Gastroesophageal sphincter (tissue), 3 donors: Measurements from ENCODE around the gene ZNF594.
"Not testable (repeated sequence)": the region's sequence is repeated elsewhere in the genome, so short reads cannot be mapped to it uniquely, and the experiment has no call there.

Source experiments
- CTCF ChIP-seq, 4 experiments: fragments of 200-600 bp in 2 of 4; fragments of 450-650 bp in 2 of 4; sonication (generic) in 1 of 4; IDR thresholded peaks; one replicate each; pipeline ENCODE4 v1.5.1; 2017 to 2019; ENCODE audit warnings: antibody characterized with exemption in 4 of 4, mild to moderate bottlenecking in 2 of 4, moderate library complexity in 2 of 4
- POLR2AphosphoS5 ChIP-seq: sonication (generic); formaldehyde crosslinking; IDR thresholded peaks from one replicate; pipeline ENCODE4 v1.6.1; 2017; ENCODE audit warnings: antibody characterized with exemption

GRCh38 chr17:5165791-5166564 is 25.7 kb downstream of the ZNF594 start:
- TF ChIP-seq CTCF (IDR thresholded peaks at IDR 0.05); POLR2AphosphoS5: not testable (repeated sequence)
